Stimulated activated CD4-positive, alpha-beta T cell treated with anti-CD3 and anti-CD28 coated beads, Interleukin-1b, Interleukin-23, amount 100 ng/mL, for 4 hours (primary cell): ENCODE data around the gene CCR3.

Source experiments
- DNase-seq, 2 donors: peaks; one replicate each; pipeline ENCODE4 v3.0.0-alpha.2; 2020; ENCODE audit warnings: low read depth in 2 of 2

Gene CCR3

DNA sequence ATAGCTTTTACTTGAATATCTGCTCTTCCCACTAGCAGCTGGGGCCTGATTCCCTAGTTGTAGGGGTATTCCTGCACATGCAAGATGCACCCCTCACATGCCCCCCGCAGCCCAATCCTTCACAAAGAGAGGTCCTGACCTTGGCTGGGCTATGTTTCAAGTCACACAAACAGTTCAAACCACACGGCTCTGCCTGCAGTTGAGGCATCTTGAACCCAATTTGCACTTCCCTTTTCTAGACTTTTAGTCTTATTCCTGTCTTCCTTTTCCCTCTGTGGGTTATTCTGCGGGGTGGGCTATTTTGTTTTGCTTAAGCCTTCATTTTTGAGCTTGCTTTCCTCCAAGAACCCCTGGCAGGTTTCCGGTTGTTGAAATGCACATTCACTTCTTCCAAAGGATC, 20.9 kb upstream of the CCR3 start:
- DNase-seq = no peak

DNA sequence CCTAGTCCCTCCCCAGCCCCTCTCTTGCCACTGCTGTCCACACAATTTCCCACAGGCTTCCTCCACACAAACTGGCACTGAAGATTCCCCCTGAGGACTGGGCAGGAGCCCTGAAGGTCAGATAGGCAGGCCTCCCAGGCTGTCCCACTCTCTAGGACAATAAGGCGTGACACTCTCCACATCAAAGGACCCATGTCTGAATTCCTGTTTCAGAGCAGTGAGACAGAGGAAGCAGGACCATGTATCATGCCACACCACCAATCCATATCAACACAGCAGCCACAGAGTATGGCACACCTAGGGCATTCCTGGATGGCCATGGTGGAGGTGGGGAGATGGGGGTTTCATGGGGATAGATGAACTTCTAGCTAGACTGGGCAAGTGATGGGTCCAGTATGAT, 20.3 kb upstream of the CCR3 start:
- no peak for DNase-seq

DNA sequence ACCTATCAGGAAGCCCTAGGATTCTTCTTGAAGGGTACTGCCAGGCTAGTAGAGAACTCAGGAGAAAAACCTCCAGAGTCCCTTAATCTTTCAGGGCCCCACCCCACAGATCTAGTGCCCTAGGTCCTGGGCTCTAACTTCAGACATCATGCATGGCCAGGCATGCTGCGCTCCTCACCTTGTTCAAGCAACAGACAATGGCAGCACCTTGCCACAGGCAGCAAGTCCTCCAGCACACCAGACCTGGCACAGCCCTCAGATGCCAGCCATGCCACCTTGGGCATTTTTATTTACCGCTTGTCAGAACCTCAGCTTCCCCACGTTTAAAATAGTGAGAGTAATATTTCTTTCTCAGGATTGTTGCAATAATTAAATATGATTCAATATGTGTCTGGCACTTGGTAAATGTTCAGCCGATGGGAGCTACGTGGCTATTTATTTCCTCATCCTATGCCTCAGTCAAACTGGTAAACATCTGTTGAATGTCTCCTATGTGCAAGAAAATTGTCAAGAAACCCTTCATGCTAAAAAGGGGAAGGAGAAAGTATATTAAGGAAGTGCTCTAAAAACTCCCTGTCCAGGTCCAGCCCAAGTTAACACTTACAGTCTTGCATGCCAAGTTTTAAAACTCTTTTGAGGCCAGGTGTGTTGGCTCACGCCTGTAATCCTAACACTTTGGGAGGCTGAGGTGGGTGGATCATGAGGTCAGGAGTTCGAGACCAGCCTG, 19.7 kb upstream of the CCR3 start:
- DNase-seq = no peak

DNA sequence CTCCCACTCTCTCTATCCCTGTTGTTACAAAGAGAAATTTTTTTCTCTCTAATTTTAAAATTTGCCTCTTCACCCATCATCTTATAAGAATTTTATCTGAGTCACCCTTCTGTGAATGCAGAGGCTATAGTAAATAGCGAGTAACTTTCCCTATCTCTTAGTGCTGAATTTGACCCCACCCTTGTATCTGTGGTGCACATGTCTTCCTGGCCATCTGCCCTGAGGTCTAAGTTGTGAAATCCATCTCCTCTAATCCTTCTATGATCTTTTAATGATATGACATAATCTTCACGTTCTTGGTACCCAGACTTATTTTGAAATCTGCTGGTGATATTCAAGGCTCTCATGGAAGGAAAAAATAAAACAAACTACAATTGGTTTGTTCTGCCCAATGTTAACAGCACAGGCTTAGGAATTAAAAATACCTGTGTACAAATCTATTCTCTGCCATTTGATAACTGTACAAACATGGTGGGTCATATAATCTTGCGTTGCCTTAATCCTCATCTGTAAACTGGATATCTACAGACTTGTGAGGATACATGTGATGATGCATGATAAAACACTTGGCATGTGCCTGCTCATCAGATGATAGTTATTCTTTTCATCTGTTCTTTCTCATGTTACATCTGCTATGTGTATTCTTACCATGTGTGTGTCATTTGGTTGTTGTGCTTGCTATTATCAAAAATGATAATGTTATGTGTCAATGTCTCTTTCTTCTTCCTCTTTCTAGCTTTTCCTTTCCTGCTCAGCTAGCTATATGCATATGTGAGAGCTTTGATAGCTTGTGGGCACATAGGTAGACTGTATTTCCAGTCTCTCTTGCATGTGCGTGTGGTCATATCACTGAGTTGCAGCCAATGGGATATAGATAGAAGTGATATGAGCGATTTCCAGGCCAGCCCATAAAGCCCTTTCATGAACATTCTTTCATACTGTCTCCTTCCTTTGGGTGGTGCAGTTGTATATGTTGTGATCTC, 13.7 kb upstream of the CCR3 start:
- DNase-seq = no peak

GRCh38 chr3:46231323-46231722, 10.9 kb upstream of the CCR3 start:
- DNase-seq = no peak

DNA sequence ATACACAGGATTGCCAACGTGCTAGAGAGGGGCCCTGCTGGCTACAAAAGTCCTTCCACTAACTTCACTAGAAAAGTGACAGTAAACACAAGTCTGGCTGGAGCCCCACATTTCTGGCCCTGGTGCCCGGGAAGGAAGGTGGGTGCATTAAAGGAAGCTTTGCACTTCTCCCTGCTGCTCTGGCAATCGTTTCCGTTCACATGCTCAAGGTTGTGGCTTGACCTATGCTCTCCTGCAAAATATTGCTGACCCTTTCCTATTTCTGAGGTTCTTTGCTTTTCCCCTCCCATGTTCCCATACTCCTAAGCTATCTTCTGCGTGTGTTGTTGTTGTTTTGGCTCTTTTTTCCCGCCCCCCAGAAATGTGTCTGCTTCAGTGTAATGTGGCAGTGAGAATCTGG, 9.1 kb upstream of the CCR3 start:
- DNase-seq = no peak

- DNase-seq = no peak
These were observed 6.8 kb upstream of the CCR3 start for GRCh38 chr3:46235425-46235824.

DNA sequence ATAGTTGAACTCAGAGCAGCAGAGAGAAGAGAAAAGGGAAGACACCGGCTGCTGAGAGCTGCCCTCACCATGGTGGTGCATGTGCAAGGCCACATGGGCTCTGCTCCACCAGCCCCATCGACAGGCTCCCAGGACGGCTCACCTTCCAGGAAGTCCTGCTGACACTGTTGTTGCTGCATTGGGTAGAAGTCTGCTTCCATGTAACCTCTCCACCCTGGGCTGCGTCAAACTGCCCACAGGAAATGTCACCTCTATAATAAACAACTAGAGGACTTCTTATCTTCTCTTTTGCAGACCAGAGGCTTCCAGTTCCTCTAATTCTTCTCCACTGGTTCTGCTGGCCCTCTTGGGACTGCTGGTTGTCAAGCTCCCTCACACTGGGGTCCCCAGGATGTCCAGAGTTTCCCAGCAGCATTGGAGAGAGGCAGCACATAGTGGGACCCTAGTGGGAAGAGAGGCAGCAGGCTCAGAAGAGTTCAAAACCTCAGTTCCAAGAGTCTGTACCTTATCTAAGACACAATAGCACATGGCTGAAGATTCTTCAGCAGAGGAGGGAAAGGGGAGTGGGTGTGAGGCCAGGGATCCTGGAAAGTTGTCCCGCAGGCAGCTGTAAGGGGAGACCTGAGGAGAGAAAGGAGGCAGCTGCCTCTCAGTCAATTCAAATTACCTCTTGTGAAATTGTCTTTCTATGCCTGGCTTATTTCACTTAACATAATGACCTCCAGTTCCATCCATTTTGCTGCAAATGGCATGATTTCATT, 5.8 kb upstream of the CCR3 start:
- DNase-seq = no peak

DNA sequence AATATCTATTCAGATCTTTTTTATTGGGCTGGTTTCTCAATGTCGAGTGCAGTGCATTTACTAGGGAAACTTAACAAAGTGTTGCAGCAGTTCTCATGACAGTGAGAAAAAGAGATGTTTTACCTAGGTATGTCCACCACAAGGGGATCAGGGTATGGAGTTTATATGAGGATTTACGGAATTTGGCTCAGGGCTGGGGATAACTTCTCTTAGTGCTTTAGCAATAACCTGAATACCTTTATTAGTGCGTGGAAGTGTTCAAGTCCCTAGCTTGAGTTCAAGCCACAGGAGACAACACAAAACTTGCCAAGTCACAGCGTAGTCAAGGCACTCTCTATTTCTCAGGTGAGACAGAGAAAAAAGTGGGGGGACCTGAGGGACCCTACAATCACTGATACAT, 3.9 kb upstream of the CCR3 start:
- no peak for DNase-seq

GRCh38 chr3:46239301-46239938, 2.8 kb upstream of the CCR3 start:
- DNase-seq = no peak

DNA sequence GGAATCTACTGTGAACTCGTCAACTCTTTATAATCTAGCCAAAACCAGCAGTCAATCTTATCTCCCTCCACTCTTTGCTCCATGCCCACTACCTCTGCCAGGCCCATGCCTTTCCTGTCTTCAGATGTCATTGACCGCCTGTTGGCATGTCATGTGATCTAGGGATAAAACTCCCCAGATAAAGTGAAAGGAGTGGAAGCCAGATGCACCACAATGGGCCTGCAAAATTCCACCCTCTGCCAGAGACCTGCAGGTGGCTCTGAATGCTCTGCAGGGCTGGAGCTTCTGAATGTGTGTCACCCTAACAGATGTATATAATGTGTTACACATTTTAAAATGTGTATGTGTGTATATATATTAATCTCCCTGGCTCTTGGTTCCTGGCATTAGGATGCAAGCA, 2.3 kb upstream of the CCR3 start:
- no peak for DNase-seq

DNA sequence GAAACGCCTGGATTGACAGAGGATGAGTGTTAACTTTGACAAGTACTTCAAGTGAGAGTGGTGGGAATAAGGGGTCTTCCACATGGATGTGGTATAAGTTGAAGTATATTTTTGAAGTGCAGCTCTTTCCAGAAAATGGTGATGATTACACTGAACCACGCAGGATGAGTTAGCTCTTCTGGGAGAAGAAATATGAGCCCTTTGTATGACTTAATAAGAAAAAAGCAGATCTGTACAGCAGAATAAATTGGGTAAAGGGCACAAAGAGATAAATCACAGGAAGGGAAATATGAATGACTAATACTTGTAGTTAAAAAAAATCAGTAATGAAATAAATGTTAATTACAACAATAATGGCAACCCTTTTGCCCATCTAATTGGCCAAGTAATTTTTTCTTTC, 1.3 kb downstream of the CCR3 start:
- no peak for DNase-seq

GRCh38 chr3:46245146-46245545, 2.9 kb downstream of the CCR3 start:
- no peak for DNase-seq

- DNase-seq = no peak
These were observed 10.7 kb downstream of the CCR3 start for GRCh38 chr3:46252980-46253379.

GRCh38 chr3:46258525-46258924, 16.3 kb downstream of the CCR3 start:
- no peak for DNase-seq

GRCh38 chr3:46261926-46262594, 19.8 kb downstream of the CCR3 start:
- no peak for DNase-seq

GRCh38 chr3:46264002-46264401, 21.7 kb downstream of the CCR3 start:
- no peak for DNase-seq

DNA sequence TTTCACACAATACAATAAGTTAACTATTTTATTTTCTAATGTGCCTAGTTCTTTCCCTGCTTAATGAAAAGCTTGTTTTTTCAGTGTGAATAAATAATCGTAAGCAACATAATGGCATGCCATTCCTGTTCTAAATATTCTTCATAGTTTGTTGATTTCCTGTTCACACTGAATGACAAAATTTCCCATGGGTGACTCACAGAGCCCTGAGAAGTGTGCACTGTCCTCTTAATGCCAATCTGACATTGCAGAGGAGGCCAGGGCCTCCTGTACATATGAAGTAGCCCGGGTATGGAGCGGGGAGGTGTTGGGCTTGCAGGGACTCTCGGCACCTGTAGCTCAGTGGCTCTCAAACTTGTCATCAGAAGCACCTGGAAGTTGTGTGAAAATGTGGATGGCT, 24.3 kb downstream of the CCR3 start:
- DNase-seq = no peak

DNA sequence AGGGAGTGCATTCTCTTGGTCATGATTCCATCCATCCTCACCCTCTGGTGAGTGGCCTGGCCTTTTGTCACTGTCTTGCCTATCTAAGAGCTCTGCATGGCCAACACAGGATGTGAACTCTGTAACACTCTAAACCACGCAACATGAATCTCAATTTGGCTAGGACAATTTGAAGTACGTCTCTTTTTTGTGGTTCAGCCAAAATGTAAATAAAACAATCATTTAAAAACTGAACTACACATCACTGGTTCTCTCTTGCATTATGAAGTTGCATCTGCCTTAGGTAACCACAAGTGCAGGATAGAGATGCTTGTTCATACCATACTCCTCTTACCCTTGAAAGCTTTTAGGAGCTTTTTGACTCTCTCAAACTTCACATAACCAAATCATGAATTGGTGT, 27.3 kb downstream of the CCR3 start:
- no peak for DNase-seq

GRCh38 chr3:46270474-46270873, 28.2 kb downstream of the CCR3 start:
- no peak for DNase-seq

DNA sequence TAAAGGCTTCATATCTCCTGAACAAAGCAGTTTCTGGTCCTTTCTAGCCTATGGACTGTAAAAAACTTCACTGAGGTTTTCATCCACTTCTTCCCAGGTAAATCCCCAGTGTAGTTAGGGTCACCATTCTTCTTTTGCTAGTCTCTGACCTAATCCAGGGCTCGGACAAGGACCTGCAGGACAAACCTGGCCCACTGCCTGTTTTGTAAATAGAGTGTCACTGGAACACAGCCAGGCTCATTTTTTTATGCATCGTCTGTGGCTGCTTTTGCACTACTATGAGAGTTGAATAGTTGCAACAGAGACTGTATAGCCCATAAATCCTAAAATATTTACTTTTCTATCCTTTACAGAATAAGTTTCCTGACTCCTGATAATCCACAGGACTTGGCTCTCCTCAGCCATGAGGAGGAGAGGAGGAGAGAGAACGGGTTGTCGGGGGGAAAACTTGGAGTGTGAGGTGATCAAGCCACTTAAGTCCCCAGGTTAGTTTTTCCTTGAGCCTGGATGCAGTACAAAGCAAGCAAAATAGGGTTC, 29.0 kb downstream of the CCR3 start:
- no peak for DNase-seq
